GM19395 (cell line): ENCODE data around the gene MYO3B.
"Not testable (repeated sequence)": the region's sequence is repeated elsewhere in the genome, so short reads cannot be mapped to it uniquely, and the experiment has no call there.

Source experiments
- ATAC-seq: cut with Tn5 transposase; IDR thresholded peaks from one replicate; pipeline ENCODE4 v1.9.1; 2021; ENCODE audit warnings: mild to moderate bottlenecking, moderate library complexity; ENCODE audit not compliant: unreplicated experiment

MYO3B gene

DNA sequence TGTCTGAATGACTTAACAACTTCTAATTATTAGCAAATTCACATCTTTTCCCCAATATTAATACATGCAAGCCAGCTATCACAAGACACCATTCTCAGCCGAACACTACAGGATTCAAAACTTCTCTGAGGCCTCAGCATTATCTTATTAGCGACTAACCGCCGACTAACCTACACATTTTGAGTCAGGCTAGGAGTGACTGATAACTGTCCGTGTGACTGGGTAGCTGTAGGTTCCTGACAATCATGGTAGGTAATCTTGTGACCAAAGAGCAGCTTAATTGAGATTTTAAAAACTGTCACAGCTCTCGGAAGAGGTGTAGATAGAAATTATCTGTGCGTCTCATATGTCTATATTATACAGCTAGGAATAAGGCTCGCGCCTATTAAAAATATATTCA, 493.1 kb downstream of the MYO3B start:
- ATAC-seq: no peak

DNA sequence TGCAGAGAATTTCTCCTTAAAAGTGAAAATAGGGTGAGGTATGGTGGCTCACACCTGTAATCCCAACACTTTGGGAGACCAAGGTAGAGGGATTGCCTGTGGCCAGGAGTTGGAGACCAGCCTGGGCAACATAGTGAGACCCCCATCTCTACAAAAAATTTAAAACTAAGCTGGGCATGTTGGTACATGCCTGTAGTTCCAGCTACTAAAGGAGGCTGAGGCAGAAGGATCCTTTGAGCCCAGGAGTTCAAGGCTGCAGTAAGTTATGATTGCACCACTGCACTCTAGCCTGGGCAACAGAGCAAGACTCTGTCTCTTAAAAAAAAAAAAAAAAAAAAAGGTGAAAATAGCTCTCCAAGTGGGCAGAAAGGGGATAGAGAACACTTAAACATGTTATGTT, 496.3 kb downstream of the MYO3B start:
- not testable (repeated sequence) for ATAC-seq

DNA sequence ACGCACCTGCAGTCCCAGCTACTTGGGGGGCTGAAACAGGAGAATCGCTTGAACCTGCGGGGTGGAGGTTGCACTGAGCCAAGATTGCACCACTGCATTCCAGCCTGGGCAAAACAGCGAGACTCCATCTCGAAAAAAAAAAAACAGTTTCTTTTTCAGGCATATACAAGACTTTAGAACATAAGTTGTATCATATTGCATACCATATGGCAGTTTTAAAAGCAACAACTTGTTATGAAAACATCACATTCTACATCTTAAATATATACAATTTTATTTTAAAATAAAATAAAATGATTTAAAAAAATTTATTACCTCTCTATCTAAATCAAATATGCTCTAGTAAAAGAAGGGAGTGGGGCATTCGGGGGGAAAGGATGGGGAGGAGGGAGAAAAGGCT, 497.8 kb downstream of the MYO3B start:
- ATAC-seq: no peak

GRCh38 chr2:170679607-170680079, 501.7 kb downstream of the MYO3B start:
- no peak for ATAC-seq

DNA sequence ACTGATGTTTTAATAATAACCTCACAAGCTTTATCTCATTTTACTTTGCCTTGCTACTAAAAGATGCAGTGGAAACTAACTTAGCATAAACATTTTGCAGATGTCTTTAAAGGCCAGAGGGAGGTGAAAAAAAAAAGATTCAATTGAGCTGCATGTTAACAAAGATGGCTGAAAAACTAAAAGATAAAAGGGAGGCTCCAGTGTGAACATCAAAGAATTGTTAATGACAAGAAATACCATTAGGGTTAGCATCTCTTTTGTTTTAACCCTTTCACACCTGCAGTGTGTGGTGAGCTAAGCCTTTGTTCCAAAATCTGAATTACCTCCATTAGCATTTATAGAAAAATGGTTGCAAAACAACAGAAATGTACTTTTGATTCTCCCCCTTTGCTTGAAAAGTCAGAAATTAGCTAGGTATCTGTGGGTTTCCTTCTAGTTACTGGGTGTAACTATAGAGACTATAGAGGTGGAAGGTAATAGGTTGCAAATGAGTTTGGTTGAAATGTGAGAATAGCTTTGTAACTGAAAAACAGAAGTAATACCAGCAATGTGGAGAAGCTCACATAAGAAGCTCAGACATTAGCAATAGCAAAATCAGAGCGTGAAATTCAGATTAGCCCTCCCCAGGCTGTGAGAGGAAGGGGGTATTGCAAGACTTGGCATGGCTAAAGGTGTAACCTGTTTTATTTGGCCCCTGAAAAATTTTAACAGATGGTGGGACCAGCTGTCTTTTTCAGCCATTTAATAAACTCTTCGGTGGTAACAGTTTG, 502.4 kb downstream of the MYO3B start:
- peak; percentile 99 for ATAC-seq

DNA sequence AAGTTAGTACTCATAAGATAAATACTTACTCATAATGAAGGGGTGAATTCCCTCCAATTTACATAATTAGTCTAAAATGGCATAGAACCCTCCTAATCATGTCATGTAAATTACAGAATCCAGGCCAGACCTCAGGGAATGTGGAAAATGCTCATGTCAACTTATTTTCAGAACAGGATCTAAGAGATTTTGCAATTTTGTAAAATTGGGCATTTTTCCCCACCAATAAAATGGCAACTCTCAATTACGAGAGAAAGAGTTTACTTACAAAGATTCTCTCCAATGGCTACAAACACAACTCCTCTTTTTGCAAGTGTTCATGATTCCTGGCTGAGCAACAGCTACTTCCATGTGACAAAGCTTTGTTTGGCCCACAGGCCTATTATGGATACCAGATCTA, 503.4 kb downstream of the MYO3B start:
- no peak for ATAC-seq

- ATAC-seq: no peak
Measured at GRCh38 chr2:170685591-170685990, 507.6 kb downstream of the MYO3B start.

- no peak for ATAC-seq
Measured at GRCh38 chr2:170689481-170689880, 511.5 kb downstream of the MYO3B start.

- no peak for ATAC-seq
Measured at GRCh38 chr2:170690640-170691039, 512.7 kb downstream of the MYO3B start.

DNA sequence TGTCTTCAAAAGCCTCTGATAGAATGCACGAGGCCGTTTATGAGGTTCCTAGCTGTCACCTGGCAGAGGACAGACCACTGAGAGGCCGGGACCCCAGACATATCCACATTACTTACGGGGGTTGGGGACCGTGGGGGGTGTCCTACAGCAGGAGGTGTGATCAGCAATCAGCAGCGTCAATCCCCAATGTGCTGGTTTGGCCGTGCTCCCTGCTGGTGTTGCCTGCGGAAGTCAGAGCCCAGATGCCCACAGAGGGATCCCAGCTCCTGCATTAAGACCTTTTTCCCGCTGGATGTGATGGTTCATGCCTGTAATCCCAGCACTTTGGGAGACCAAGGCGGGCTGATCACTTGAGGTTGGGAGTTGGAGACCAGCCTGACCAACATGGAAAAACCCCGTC, 516.4 kb downstream of the MYO3B start:
- ATAC-seq: no peak

DNA sequence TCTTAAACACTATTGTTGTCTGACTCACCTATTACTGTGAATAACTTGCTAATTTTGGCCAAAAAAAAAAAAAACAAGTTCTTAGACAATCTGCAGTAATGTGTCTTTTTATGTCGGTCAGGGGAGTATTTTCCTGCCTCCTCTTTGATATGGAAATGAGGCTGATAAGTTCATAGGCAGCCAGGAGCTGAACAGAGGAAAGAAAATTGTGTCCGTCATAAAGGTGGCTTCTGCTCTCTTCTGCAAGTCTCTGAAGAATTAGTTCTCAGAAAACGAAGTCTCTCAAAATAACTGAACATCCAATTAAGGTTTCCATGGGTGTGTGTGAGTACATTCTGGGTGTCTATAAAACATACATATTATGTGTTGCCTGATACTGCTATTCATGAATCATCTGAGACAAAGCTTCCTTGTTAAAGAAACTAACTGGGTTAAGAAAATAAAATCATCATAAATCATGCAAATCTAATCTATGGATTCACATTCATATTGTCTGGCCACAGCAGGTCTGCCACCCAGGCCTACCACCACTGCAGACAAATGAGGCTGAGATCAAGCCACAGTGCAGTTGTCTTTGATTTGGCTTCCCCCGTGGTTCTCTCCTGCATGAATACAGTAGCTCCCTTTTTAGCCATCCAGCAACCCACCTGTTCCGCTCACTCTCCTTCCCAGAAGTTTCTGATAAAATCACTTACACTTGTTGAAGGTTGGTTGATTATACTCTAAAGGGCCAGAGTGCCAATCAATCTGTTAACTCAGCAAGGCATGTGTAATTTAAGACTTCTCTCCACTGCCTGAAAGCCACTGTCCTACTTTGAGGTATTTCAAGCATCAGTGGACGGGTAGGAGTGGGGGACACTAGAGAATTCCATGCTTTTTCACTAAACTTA, 517.8 kb downstream of the MYO3B start:
- ATAC-seq: no peak

- no peak for ATAC-seq
Measured at GRCh38 chr2:170696948-170697347, 519.0 kb downstream of the MYO3B start.

DNA sequence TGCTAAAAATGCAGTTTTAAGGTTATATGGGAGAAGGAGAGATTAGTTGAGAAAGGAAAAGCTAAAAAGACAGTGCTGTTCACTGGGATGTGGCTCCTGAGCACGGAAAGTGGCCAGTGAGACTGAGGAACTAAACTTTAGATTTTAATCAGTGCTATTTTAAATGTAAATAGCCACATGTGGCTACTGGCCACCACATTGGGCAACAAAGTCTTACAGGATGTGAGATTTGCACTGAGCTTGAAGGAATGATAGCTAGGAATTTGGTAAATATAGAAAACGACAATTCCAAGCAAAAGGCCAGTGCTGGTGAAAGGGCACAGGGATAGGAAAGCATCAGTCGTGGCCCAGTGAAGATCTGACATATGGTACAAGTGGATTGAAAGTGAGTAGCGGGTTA, 523.1 kb downstream of the MYO3B start:
- no peak for ATAC-seq

- no peak for ATAC-seq
Measured at GRCh38 chr2:170703776-170704476, 526.0 kb downstream of the MYO3B start.
